Body of pancreas (tissue), 4 donors: ENCODE results near the gene BOC. TPM values are rescaled to one million over a fixed set of nuclear protein-coding genes. Genes with fewer than 3 reads are reported as not detected.

ENCODE experiments used
- ATAC-seq: fragments of 150-250 bp; one replicate; pipeline ENCODE4 v1.9.1; 2016
- DNase-seq, 4 donors: peaks; one replicate each; pipeline ENCODE4 v3.0.0-alpha.2; 2019
- H3K27ac ChIP-seq, 4 donors: fragments of 200-600 bp; sonication (generic); 1 replicate in 3 of 4; 2 replicates in 1 of 4; pipeline versions ENCODE4 v1.5.1 to v1.6.1; 2016 to 2019; ENCODE audit warnings: mild to moderate bottlenecking in 1 of 4, mixed read lengths in 1 of 4, moderate library complexity in 1 of 4
- H3K27me3 ChIP-seq, 2 donors: fragments of 200-600 bp; sonication (generic); one replicate each; pipeline ENCODE4 v1.6.0; 2016; ENCODE audit warnings: mild to moderate bottlenecking in 1 of 2
- H3K36me3 ChIP-seq, 2 donors: fragments of 200-600 bp; sonication (generic); replicated peaks in 1 of 2; 2 replicates each; pipeline ENCODE4 v1.5.1; 2016; ENCODE audit warnings: low read depth in 2 of 2; ENCODE audit not compliant: insufficient read depth in 1 of 2
- H3K4me1 ChIP-seq: fragments of 200-600 bp; sonication (generic); one replicate; pipeline ENCODE4 v1.6.0; 2016
- H3K4me3 ChIP-seq, 2 donors: fragments of 200-600 bp; sonication (generic); 1 replicate in 1 of 2; 2 replicates in 1 of 2; pipeline ENCODE4 v1.5.1; 2016 to 2019
- H3K9me3 ChIP-seq, 3 donors: fragments of 200-600 bp; sonication (generic); 1 replicate in 2 of 3; 2 replicates in 1 of 3; pipeline ENCODE4 v1.5.1; 2016
- CTCF ChIP-seq, 7 experiments: fragments of 450-650 bp in 4 of 7; fragments of 200-600 bp in 3 of 7; sonication (generic) in 3 of 7; IDR thresholded peaks; one replicate each; pipeline ENCODE4 v1.5.1; 2016 to 2019; ENCODE audit warnings: antibody characterized with exemption in 7 of 7
- POLR2A ChIP-seq, 3 donors: fragments of 450-650 bp; IDR thresholded peaks; one replicate each; pipeline ENCODE4 v1.6.1; 2016; ENCODE audit warnings: antibody characterized with exemption in 3 of 3, mild to moderate bottlenecking in 2 of 3
- WGBS, 2 donors: methylation state at CpG; one replicate each; pipeline ENCODE4 v1.1.5; 2017; 5-methylcytosine and 5-hydroxymethylcytosine counted together
- intact Hi-C: fragments of 100-400 bp; cut with DNase I; formaldehyde crosslinking; loops from one replicate; pipeline ENCODE4 v1.15.1; 2023
- total RNA-seq, 2 donors: library from RNA; depleted of rRNA; stranded (reverse); fragments of >200 nt; gene quantifications; one replicate each; pipeline ENCODE4 v1.1.0, GENCODE V29; 2016

BOC gene
- total RNA-seq, 2 donors from 2014 or later, result 22.7 to 29.6 TPM

GRCh38 chr3:113276751-113277080, 65.4 kb downstream of the BOC start:
- no peaks in the 10 kb centered on the region for H3K36me3 ChIP-seq
- no peaks in the 10 kb centered on the region for H3K9me3 ChIP-seq
- TF ChIP-seq POLR2A (IDR thresholded peaks at IDR 0.05) (no peak), CTCF (IDR thresholded peaks at IDR 0.05) (no peak)
- no peak overlapping the region for H3K4me3 ChIP-seq
- DNase-seq (no peak), ATAC-seq (no peak)
- no peaks in the 10 kb centered on the region for H3K27me3 ChIP-seq
- peak overlapping the region; percentile 75 to 85 (median 79) for H3K27ac ChIP-seq
- intact Hi-C loops, result no loop called here
- WGBS, 2 donors, result 78 to 82% methylated on average over 5 of the region's 5 CpGs
- H3K4me1 ChIP-seq, result peaks cover 60% of the 10 kb centered on the region

GRCh38 chr3:113277414-113277813, 66.1 kb downstream of the BOC start:
- H3K27me3 ChIP-seq, result no peaks in the 10 kb centered on the region
- DNase-seq, result no peak
- no peak for ATAC-seq
- no peak for TF ChIP-seq CTCF (IDR thresholded peaks at IDR 0.05)
- TF ChIP-seq POLR2A (IDR thresholded peaks at IDR 0.05), result no peak
- 82 to 83% methylated on average over 4 of the region's 4 CpGs for WGBS, 2 donors
- H3K36me3 ChIP-seq, result no peaks in the 10 kb centered on the region
- no peaks in the 10 kb centered on the region for H3K9me3 ChIP-seq
- intact Hi-C loops, result no loop called here
- H3K4me3 ChIP-seq, result no peak overlapping the region
- no peak overlapping the region for H3K27ac ChIP-seq
- peaks cover 60% of the 10 kb centered on the region for H3K4me1 ChIP-seq

GRCh38 chr3:113277941-113278598, 66.7 kb downstream of the BOC start:
- ATAC-seq (no peak), DNase-seq (no peak)
- peaks cover 55% of the 10 kb centered on the region for H3K4me1 ChIP-seq
- H3K36me3 ChIP-seq, result no peaks in the 10 kb centered on the region
- H3K27ac ChIP-seq, result no peak overlapping the region
- no peaks in the 10 kb centered on the region for H3K9me3 ChIP-seq
- no peak overlapping the region for H3K4me3 ChIP-seq
- WGBS, 2 donors, result 87 to 91% methylated on average over 16 to 17 of the region's 17 CpGs
- no peaks in the 10 kb centered on the region for H3K27me3 ChIP-seq
- intact Hi-C loops, result no loop called here
- TF ChIP-seq CTCF (IDR thresholded peaks at IDR 0.05) (no peak), POLR2A (IDR thresholded peaks at IDR 0.05) (no peak)

GRCh38 chr3:113278599-113278955, 67.2 kb downstream of the BOC start:
- Histone ChIP-seq H3K4me3 (no peak overlapping the region), H3K36me3 (no peaks in the 10 kb centered on the region), H3K9me3 (no peaks in the 10 kb centered on the region), H3K4me1 (peaks cover 53% of the 10 kb centered on the region), H3K27ac (no peak overlapping the region), H3K27me3 (no peaks in the 10 kb centered on the region)
- ATAC-seq (no peak), DNase-seq (no peak)
- WGBS, 2 donors, result 85 to 97% methylated on average over 11 of the region's 11 CpGs
- no peak for TF ChIP-seq CTCF (IDR thresholded peaks at IDR 0.05)
- TF ChIP-seq POLR2A (IDR thresholded peaks at IDR 0.05), result no peak
- intact Hi-C loops, result no loop called here

- DNase-seq, result no peak
- no peak for ATAC-seq
- H3K27me3 ChIP-seq, result no peaks in the 10 kb centered on the region
- no peak overlapping the region for H3K27ac ChIP-seq
- TF ChIP-seq CTCF (IDR thresholded peaks at IDR 0.05) (no peak), POLR2A (IDR thresholded peaks at IDR 0.05) (no peak)
- H3K4me1 ChIP-seq, result peaks cover 42% of the 10 kb centered on the region
- 93 to 94% methylated on average over 17 of the region's 17 CpGs for WGBS, 2 donors
- intact Hi-C loops, result no loop called here
- no peaks in the 10 kb centered on the region for H3K9me3 ChIP-seq
- no peak overlapping the region for H3K4me3 ChIP-seq
- H3K36me3 ChIP-seq, result no peaks in the 10 kb centered on the region
Observed at GRCh38 chr3:113279686-113280085, 68.3 kb downstream of the BOC start.
